ENCODE measurements around the gene FCN2. TPM values are rescaled to one million over a fixed set of nuclear protein-coding genes. Genes with fewer than 3 reads are reported as not detected.
A peak's percentile ranks its signal among the peaks of the same experiment; 100 is the strongest.

FCN2 gene
- total RNA-seq, 1 donor from 2014 or later: not detected

DNA sequence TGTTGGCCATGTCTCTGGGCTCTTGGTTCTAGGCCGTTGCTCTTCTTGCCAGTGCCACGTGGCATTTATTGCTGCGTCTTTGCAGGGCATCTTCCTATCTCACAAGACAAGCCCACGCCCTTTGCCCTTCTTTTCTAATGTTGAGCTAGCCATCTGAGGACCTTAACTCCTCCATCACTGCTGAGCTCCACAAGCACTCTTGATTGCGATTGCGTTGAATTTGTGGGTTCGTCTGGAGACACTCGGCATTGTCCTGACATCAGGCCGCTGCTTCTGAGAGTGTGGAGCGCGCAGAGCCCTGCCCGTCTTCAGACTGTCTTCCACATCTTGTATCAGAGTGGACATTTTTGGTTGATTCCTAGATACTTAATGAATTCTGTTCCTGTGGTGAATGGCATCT is 51.6 kb downstream of the FCN2 start:
- Mint-ChIP-seq H3K4me3 (no peak overlapping the region), H3K36me3 (no peaks in the 10 kb centered on the region), H3K4me1 (peaks cover 11% of the 10 kb centered on the region), H3K27me3 (ENCODE audit: low read depth) (peaks cover 18% of the 10 kb centered on the region), H3K9me3 (no peaks in the 10 kb centered on the region), H3K27ac (no peak overlapping the region)
- DNase-seq (ENCODE audit: low spot score in 2 of 2, unreplicated experiment in 2 of 2): no peak
- TF ChIP-seq, protein P1, sequence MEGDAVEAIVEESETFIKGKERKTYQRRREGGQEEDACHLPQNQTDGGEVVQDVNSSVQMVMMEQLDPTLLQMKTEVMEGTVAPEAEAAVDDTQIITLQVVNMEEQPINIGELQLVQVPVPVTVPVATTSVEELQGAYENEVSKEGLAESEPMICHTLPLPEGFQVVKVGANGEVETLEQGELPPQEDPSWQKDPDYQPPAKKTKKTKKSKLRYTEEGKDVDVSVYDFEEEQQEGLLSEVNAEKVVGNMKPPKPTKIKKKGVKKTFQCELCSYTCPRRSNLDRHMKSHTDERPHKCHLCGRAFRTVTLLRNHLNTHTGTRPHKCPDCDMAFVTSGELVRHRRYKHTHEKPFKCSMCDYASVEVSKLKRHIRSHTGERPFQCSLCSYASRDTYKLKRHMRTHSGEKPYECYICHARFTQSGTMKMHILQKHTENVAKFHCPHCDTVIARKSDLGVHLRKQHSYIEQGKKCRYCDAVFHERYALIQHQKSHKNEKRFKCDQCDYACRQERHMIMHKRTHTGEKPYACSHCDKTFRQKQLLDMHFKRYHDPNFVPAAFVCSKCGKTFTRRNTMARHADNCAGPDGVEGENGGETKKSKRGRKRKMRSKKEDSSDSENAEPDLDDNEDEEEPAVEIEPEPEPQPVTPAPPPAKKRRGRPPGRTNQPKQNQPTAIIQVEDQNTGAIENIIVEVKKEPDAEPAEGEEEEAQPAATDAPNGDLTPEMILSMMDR (IDR thresholded peaks at IDR 0.05; ENCODE audit: unreplicated experiment): no peak

DNA sequence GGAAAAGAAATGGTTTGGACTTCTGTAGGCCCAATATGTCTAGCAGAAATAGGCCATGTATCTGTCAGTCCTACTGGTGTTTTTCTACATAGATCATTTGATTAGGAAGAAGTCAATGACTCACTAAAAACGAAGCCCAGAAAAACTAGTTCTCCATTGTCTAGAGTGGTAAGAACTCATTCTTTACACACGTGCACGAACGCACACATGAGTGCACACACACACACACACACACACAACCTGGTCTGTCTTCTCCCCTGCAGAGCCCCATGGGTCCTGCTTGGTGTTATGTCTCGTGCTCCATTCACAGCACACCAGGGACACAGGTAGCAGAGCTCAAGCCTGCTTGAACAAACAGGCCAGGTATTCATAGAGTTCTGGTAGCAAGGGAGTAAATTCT is 52.0 kb downstream of the FCN2 start:
- H3K9me3 Mint-ChIP-seq: no peaks in the 10 kb centered on the region
- no peaks in the 10 kb centered on the region for H3K36me3 Mint-ChIP-seq
- no peak overlapping the region for H3K4me3 Mint-ChIP-seq
- DNase-seq (ENCODE audit: low spot score in 2 of 2, unreplicated experiment in 2 of 2): no peak
- H3K4me1 Mint-ChIP-seq: peaks cover 11% of the 10 kb centered on the region
- H3K27ac Mint-ChIP-seq: no peak overlapping the region
- H3K27me3 Mint-ChIP-seq (ENCODE audit: low read depth): peaks cover 18% of the 10 kb centered on the region
- TF ChIP-seq, protein P1 (IDR thresholded peaks at IDR 0.05; ENCODE audit: unreplicated experiment): no peak

DNA sequence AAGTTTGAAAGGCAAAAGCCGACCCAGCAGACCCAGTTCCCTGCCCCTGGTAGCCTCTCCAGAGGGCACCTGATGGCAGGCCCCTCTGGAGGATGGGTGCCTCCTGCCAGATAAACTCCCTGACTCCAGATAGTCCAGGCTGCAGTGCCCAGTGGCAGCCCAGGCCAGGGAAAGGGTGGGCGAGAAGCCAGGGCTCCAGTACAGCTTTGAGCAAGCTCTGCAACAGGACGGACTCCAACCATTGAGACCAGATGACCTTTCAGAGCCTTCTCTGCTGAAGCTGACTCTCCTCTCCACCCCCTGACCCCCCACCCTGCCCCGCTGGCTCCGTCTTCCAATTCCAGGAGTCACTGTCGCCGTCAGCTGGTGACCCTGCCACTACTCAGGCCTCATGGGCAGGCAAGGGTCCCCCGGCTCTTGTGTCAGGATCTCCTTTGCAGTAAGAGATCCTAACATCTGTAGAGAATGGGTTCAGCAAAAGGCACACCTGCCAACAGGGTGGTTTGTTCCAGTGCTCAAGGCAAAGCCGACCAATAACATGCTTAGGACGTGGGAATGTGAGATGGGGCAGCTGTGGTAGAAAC is 52.6 kb downstream of the FCN2 start:
- peaks cover 11% of the 10 kb centered on the region for H3K4me1 Mint-ChIP-seq
- TF ChIP-seq, protein P1 (IDR thresholded peaks at IDR 0.05; ENCODE audit: unreplicated experiment): no peak
- no peak overlapping the region for H3K4me3 Mint-ChIP-seq
- H3K27me3 Mint-ChIP-seq (ENCODE audit: low read depth): peaks cover 18% of the 10 kb centered on the region
- H3K9me3 Mint-ChIP-seq: no peaks in the 10 kb centered on the region
- H3K27ac Mint-ChIP-seq: no peak overlapping the region
- no peak for DNase-seq (ENCODE audit: low spot score in 2 of 2, unreplicated experiment in 2 of 2)
- no peaks in the 10 kb centered on the region for H3K36me3 Mint-ChIP-seq

DNA sequence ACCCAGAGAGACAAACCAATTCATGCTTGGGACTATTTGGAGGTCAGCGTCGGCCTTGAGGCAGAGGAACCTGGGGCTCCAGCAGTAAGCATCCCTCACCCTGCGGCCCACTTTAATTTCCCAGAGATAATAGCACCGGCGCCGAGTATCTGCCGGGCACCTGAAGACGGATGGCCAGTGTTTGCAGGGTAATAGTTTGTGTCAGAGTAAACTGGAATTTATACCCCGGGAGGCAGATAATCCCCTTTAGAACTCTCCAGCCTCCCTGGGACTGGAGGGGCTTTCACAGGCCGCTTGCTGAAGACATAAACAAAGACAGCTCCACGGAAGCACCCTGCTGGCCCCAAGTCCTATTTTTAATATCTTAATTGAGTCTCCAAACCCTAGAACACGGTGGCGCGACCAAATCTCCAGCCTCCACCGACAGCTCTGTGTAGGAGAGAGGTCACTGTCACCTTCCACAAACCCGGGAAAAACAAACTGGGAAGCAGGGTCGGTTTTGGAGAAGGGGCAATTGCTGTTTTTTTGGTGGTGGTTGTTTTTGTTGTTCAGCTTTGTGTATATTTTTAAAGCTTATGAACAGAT is 54.5 kb downstream of the FCN2 start:
- H3K36me3 Mint-ChIP-seq: no peaks in the 10 kb centered on the region
- H3K27me3 Mint-ChIP-seq (ENCODE audit: low read depth): peaks cover 17% of the 10 kb centered on the region
- H3K27ac Mint-ChIP-seq: peak overlapping the region; percentile 12
- TF ChIP-seq, protein P1 (IDR thresholded peaks at IDR 0.05; ENCODE audit: unreplicated experiment): no peak
- peaks cover 11% of the 10 kb centered on the region for H3K4me1 Mint-ChIP-seq
- no peak overlapping the region for H3K4me3 Mint-ChIP-seq
- DNase-seq (ENCODE audit: low spot score in 2 of 2, unreplicated experiment in 2 of 2): no peak
- no peaks in the 10 kb centered on the region for H3K9me3 Mint-ChIP-seq

DNA sequence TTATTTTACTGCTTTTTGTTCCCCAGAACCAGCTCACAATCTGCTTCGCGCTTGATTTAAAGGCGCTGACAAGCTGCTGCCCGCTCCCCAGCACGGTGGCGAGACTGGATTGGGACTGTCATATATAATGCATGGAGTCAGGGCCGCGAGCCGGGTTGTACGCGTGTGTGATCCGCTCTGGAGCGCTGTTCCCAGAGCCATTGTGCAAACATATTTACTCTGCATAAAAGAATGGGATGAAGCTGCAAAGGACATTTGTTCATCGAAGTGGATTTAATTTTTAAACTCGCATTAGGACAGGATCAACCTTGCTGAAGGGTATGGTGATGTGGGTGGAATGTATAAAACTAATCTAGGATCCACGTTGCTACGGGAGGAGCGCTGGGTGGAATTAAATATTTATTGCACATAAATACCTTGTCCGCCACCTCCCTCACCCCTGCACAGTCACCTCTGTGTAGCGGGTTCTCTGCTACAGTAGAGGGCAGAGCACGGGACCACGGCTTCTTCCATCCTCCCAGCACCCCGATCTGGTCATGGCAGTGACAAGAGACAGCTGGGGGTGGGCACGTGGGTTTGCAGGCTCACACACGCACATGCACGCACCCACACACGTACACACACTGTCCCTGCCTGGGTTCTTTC is 55.2 kb downstream of the FCN2 start:
- Mint-ChIP-seq H3K36me3 (no peaks in the 10 kb centered on the region), H3K27ac (no peak overlapping the region), H3K27me3 (ENCODE audit: low read depth) (peaks cover 14% of the 10 kb centered on the region), H3K4me3 (no peak overlapping the region), H3K4me1 (peaks cover 11% of the 10 kb centered on the region), H3K9me3 (no peaks in the 10 kb centered on the region)
- no peak for DNase-seq (ENCODE audit: low spot score in 2 of 2, unreplicated experiment in 2 of 2)
- TF ChIP-seq, protein P1 (IDR thresholded peaks at IDR 0.05; ENCODE audit: unreplicated experiment): no peak

Measured in mesothelial cell of epicardium (in vitro differentiated cells).